Sciatic nerve (tissue), 2 donors: ENCODE data around the gene SLC6A12. TPM values are rescaled to one million over a fixed set of nuclear protein-coding genes. Genes with fewer than 3 reads are reported as not detected.
A peak's percentile ranks its signal among the peaks of the same experiment; 100 is the strongest.
"Not testable (repeated sequence)": the region's sequence is repeated elsewhere in the genome, so short reads cannot be mapped to it uniquely, and the experiment has no call there.

Experiments used
- ATAC-seq: fragments of 200-7000 bp; cut with Tn5 transposase; one replicate; pipeline ENCODE4 v1.9.1; 2020; ENCODE audit warnings: mild to moderate bottlenecking, moderate library complexity
- DNase-seq: peaks from one replicate; pipeline ENCODE4 v3.0.0-alpha.2; 2020; ENCODE audit warnings: low spot score
- intact Hi-C: fragments of 100-400 bp; cut with DNase I; formaldehyde crosslinking; loops from one replicate; pipeline ENCODE4 v1.14.2; 2022
- total RNA-seq: library from RNA; stranded (reverse); fragmentation: NEBNext Ultra II Directional; extraction: Animal tissue kit (Norgen Biotek cat#: 25700); gene quantifications from one replicate; pipeline ENCODE4 v1.2.1, GENCODE V29; 2021
- donor health status: DM: no; HTN: no; CAD: no.
- donor health status: DM: no; HTN: no; CAD: no.

SLC6A12 gene
- total RNA-seq, 1 donor from 2014 or later, result 0.40 TPM

GRCh38 chr12:220946-221550, 7.1 kb upstream of the SLC6A12 start:
- peak; percentile 7 for ATAC-seq
- intact Hi-C loops, result no loop called here
- no peak for DNase-seq

- DNase-seq, result no peak
- intact Hi-C loops, result no loop called here
- peak; percentile 12 for ATAC-seq
These were observed 6.5 kb upstream of the SLC6A12 start for GRCh38 chr12:220491-220890.

DNA sequence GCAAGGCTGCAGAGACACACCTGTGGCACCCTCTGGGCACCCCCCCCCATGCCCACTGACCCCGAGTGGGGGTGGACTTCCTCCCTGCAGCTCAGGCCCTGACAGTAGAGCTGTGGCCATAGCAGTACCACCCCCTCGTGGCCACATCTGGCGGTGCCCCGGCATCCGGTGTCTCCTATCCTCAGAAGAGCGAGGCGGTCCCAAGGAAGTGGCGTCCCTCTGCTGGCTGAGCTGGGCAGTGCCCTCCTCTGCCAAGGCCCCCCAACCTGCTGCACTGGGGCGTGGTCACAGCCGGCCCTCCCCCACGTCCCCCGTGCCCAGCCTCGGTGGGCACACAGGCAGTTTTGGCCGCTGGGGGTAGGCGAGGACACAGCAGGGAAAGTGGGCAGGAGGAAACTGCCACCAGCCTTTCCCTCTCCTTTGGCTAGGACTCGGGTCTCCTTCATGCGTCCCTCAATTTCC, 6.0 kb upstream of the SLC6A12 start:
- intact Hi-C loops, result no loop called here
- ATAC-seq (peak; percentile 75), DNase-seq (peak; percentile 80)

- no peak for DNase-seq
- intact Hi-C loops, result no loop called here
- ATAC-seq, result peak; percentile 61
These were observed 5.0 kb upstream of the SLC6A12 start for GRCh38 chr12:218728-219590.

- intact Hi-C loops, result no loop called here
- DNase-seq (no peak), ATAC-seq (no peak)
These were observed 4.3 kb upstream of the SLC6A12 start for GRCh38 chr12:218221-218620.

- DNase-seq, ATAC-seq, intact Hi-C loops: not testable (repeated sequence)
These were observed 3.1 kb upstream of the SLC6A12 start for GRCh38 chr12:217029-217428.

DNA sequence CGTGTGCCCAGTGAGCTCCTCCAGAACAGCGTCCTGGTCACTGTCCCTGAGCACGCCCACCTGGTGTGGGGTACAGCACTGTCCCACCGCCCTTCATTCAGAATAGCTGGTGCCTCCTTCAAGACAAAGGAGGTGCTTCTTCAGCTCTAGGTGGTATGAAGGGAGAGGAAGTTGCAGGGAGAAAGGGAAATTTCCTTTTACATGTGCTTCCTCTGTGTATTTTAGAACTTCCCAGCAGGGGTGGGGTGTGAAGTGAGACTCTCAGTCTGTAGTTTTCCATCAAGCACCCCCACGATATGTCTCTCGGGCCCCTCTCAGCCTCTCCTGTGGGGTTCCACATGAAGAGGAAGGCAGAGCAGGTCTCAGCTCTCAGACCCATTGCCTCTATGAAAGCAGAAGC, 1.2 kb upstream of the SLC6A12 start:
- DNase-seq (no peak), ATAC-seq (no peak)
- intact Hi-C loops, result no loop called here

DNA sequence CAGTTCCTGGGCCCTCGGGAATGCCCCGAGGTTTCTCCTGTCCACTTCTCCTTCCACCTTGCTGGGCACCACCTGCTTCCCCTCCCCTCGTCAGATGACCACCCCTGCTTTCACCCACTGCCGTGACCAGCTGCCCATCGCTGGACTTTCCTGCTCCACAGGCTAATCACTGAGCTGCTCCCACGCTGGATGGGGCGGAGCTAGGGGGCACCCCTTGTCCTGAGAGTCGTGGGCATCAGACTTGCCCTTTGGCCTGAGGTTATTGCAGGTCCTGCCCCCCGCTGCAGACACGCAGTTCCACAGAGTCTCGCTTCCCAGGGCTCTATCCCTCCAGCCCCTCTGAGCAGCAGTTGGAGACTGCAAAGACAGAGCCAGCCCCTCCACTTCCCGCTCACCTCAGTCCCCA, 427 bp downstream of the SLC6A12 start:
- DNase-seq (no peak), ATAC-seq (peak; percentile 6)
- intact Hi-C loops, result no loop called here

DNA sequence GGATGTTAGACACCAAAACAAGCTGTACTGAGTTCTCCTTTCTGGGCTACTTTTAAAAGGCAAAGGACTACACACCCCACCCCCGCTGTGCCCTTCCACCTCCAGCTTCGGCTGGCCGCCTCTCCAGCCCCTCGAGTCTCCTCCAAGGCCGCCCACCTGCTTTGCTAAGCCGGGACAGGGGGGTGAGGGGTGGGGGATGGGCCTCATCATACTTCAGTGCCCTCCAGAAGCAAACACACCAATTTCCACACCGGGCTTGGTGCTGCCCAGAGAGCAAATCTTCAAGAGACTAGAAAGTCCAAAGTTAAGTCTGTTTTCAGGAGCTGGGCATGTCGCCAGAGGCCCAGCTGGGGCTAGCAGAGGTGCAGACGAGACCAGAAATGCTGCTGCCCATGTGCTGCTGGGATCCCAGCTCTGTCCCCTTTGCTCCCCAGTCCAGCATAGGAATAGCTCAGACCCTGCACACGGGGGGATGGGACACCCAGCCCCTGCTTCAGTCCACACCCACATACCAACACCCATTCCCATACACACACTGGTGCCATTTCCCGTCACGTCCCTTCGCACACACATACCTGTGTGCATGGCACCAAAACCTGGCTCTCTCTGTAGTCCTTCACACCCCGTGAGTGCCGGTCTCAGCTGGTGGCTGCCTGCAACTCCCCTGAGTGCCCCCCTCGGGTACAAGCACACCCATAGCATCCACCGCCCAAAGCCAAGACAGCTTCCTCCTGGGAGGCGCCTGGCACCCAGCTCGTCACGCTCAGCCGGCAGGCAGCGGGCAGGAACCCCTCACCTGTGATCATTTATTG, 1.0 kb downstream of the SLC6A12 start:
- intact Hi-C loops, result no loop called here
- DNase-seq, result no peak
- ATAC-seq, result peak; percentile 55

- ATAC-seq, result peak; percentile 27
- intact Hi-C loops, result no loop called here
- no peak for DNase-seq
These were observed 1.6 kb downstream of the SLC6A12 start for GRCh38 chr12:212415-212714.

DNA sequence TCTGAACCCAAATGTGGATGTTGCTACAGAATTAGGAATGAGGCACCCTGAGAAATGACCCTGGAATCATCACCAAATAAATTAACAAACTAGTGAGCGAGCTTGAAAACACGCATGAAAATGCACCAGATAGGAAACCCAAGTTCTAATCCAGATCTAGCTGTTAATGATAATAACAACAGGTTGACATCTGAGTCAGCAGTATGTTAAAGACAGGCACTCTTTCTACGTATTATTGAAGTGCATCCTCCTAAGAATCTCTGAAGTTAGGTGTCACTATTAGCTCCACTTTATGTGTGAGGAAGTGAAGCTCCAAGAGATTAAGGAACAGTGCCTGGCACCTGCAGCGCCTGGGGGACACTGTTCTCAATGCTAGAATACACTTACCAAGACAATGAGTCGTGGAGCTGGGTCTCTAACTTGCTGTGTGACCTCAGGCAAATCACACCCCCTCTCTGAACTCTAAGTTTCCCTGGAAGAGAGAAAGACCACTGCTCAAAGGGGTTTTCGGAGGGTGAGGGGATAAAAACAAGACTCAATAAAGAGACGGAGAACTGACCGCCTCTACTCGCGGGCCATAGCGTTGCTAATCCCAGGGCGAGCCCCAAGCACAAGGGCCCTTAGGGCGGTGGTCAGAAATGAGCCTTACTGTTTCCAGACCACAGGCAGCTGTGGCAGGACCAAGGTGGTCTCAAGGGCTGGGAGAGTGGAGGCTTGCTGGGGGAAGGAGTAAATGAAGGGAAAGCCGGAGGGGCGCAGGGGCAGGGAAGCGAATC, 2.1 kb downstream of the SLC6A12 start:
- intact Hi-C loops, result no loop called here

GRCh38 chr12:211142-211465, 2.9 kb downstream of the SLC6A12 start:
- intact Hi-C loops, result no loop called here
- ATAC-seq, result no peak
- no peak for DNase-seq

More for the DNA sequence above, 2.1 kb downstream of the SLC6A12 start:
- DNase-seq, result no peak
- ATAC-seq, result no peak

- ATAC-seq (no peak), DNase-seq (no peak)
- intact Hi-C loops, result no loop called here
These were observed 3.4 kb downstream of the SLC6A12 start for GRCh38 chr12:210277-211141.

DNA sequence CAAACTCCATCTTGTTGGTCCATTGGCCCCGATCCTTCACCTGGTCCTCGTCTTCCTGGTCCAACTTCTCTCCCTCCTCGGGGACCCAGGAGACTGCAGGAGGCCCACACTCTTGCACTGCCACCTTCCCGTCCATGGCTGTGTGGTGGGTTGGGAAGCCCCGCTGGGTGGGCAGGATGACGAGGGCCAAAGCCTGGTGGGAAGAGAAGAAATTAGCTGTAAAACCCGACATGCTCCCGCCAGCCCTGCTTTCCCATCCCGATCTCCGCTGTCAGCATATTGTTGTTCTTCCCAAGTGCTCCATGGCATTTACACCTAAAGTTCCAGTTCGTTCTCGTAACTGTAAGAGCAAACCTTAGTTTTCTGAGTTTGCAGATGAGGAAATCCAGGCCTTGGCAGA, 4.1 kb downstream of the SLC6A12 start:
- no peak for ATAC-seq
- intact Hi-C loops, result no loop called here
- no peak for DNase-seq

DNA sequence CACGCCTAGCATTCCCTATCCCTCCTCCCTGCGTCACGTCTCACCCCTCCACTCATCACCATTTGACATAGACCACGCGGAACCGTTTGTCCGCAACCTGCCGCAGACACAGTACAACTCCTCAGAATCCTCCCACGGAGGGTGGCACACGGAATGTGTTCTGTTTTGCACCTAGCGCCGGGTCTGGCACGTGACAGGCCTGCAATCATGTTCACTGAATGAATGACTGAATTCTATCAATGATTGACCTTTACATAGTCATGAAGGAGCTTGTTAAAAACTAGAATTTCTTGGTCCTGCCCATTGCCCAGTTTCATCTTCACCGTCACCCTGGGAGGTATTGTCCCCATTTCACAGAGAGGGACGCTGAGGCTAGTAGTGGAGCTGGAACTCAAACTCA, 4.7 kb downstream of the SLC6A12 start:
- DNase-seq (no peak), ATAC-seq (no peak)
- intact Hi-C loops, result no loop called here

DNA sequence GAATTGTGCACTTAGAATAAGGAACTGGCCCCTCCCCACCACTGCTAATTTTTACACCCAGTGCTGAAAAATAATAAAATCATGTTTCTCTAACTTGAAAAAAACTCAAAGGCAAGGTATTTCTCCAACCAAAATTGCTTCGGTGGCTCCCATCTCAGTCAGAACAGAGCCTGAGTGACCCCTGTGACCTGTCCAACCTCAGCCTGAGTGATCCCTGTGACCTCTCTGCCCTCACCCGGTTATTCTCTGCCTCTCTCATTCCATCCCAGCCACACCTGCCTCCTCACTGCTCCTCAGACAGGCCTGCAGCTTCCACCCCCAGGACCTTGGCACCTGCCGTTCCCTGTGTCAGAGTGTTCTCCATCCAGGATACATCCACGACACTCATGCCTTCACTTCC, 5.1 kb downstream of the SLC6A12 start:
- no peak for ATAC-seq
- intact Hi-C loops, result no loop called here
- DNase-seq, result no peak

DNA sequence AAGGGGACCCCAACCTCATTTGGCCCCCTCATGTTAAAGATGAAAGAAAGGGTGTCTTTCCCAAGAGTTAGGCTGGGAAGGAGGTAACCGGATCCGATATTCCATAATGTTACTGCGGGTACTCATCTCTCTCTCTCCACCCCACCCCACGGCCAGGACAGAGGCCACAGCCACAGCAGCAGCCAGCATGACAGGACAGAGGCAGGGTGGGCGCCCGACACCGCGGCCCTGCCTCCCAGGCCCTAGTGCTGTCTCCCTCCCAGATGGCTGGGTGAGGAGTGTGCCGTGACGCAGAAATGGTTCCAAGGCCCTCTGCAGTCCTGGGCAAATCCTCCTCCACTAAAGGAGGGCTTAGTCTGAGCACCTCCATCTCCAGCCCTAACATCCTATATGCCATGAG, 6.2 kb downstream of the SLC6A12 start:
- intact Hi-C loops, result no loop called here
- ATAC-seq (no peak), DNase-seq (no peak)

- intact Hi-C loops, result no loop called here
- no peak for DNase-seq
These were observed 7.1 kb downstream of the SLC6A12 start for GRCh38 chr12:206746-207440.

More at GRCh38 chr12:206746-207440, 7.1 kb downstream of the SLC6A12 start:
- no peak for ATAC-seq
